H1 (cell line): Measurements from ENCODE around the gene RPS6KB2. TPM values are rescaled to one million over a fixed set of nuclear protein-coding genes. Genes with fewer than 3 reads are reported as not detected.

Experiments
- CBX8 ChIP-seq: fragments of 300-800, 300-1000 bp; sonication (generic); IDR thresholded peaks from 2 replicates; pipeline ENCODE4 v1.7.1; 2016; ENCODE audit warnings: low read depth, low read length, borderline replicate concordance
- CREB1 ChIP-seq: IDR thresholded peaks from 2 replicates; pipeline ENCODE4 v1.6.1; 2012; ENCODE audit warnings: inconsistent platforms
- CTBP2 ChIP-seq: IDR thresholded peaks from 2 replicates; pipeline ENCODE4 v1.7.0; 2011; ENCODE audit warnings: borderline replicate concordance, mild to moderate bottlenecking, moderate library complexity, mixed read lengths, low read length; ENCODE audit not compliant: insufficient read depth, insufficient read length
- SP2 ChIP-seq: IDR thresholded peaks from 2 replicates; pipeline ENCODE4 v1.6.1; 2012; ENCODE audit warnings: mild to moderate bottlenecking, low read length, inconsistent platforms
- SUZ12 ChIP-seq: fragments of 200-600 bp; sonication (generic); IDR thresholded peaks from 2 replicates; pipeline ENCODE4 v1.6.1; 2012; ENCODE audit warnings: mild to moderate bottlenecking, inconsistent platforms, low read length, moderate library complexity, mixed read lengths
- polyA plus RNA-seq, 7 experiments: library from polyadenylated mRNA; depleted of rRNA in 3 of 7; stranded (reverse) in 5 of 7; unstranded in 2 of 7; fragments of >200 nt in 5 of 7; fragments of 200-250 nt in 2 of 7; gene quantifications; 1 replicate in 5 of 7; 2 replicates in 1 of 7; 4 replicates in 1 of 7; pipeline versions ENCODE4 v1.2.1 to v1.2.3, GENCODE V29; 2011 to 2013; ENCODE audit warnings: missing spikeins in 2 of 7, mixed read lengths in 2 of 7
- total RNA-seq: library from RNA; stranded (reverse); fragmentation: NEBNext Ultra II Directional; extraction: Animal tissue kit (Norgen Biotek cat#: 25700); gene quantifications from 2 replicates; pipeline ENCODE4 v1.2.1, GENCODE V29; 2021

Gene RPS6KB2
- total and polyA plus RNA-seq, 2 of the 8 experiments (the other 6 are each of a cell fraction or from before 2014, with no cell fraction given) = 41.0 to 47.1 TPM

GRCh38 chr11:67418476-67419281, 9.6 kb upstream of the RPS6KB2 start (continued):
- TF ChIP-seq SUZ12 (no peak), SP2 (no peak), CREB1 (no peak), CTBP2 (no peak), CBX8 (no peak)
